ENCODE data around the gene OTOP3. TPM values are rescaled to one million over a fixed set of nuclear protein-coding genes. Genes with fewer than 3 reads are reported as not detected.
A peak's percentile ranks its signal among the peaks of the same experiment; 100 is the strongest.

The OTOP3 gene
- 10 to 100 TPM in 3 of 4 donors, 1 to 10 TPM in 1; 7.1 to 33.9 (median 24.0) TPM for total RNA-seq

GRCh38 chr17:74935585-74936469 lies at the start of gene OTOP3:
OTOP3 (plus strand) TSS chr17:74935898; CDS start chr17:74935922, 24 bp downstream.
- no peaks in the 10 kb centered on the region for H3K9me3 ChIP-seq
- 6% methylated on average over 9 of the region's 78 CpGs; no CpG with 5 or more reads in 1 of the 2 donors for WGBS, 2 donors
- peak within 1 kb of the TSS; percentile 30 to 55 (median 46) for H3K4me3 ChIP-seq
- intact Hi-C loops (cut with DNase I): no loop called here
- TF ChIP-seq CTCF (IDR thresholded peaks at IDR 0.05): no peak
- TF ChIP-seq POLR2A (IDR thresholded peaks at IDR 0.05): no peak
- H3K4me1 ChIP-seq: peaks cover 9 to 64% (median 15%) of the 10 kb centered on the region in 3 donors
- no peak for DNase-seq
- peaks cover 0 to 86% (median 12%) of the 10 kb centered on the region in 4 donors for H3K27me3 ChIP-seq
- H3K27ac ChIP-seq: peak within 1 kb of the TSS in 3 of 4 donors; percentile 62 to 78 (median 77)
- no peaks in the 10 kb centered on the region for H3K36me3 ChIP-seq

- Histone ChIP-seq H3K36me3 (no peaks in the 10 kb centered on the region), H3K9me3 (no peaks in the 10 kb centered on the region), H3K27me3 (peaks cover 0 to 41% (median 3%) of the 10 kb centered on the region in 4 donors), H3K4me1 (peaks cover 5 to 10% (median 5%) of the 10 kb centered on the region in 3 donors), H3K4me3 (no peak overlapping the region), H3K27ac (no peak overlapping the region)
- WGBS, 2 donors: 48 to 72% methylated on average over 8 to 10 of the region's 13 CpGs
- no peak for DNase-seq
- TF ChIP-seq POLR2A (IDR thresholded peaks at IDR 0.05) (no peak), CTCF (IDR thresholded peaks at IDR 0.05) (no peak)
- intact Hi-C loops (cut with DNase I): no loop called here
These were observed 47.2 kb upstream of the OTOP3 start for GRCh38 chr17:74888469-74888868.

GRCh38 chr17:74890554-74890953 lies 45.1 kb upstream of the OTOP3 start:
- H3K4me3 ChIP-seq: no peak overlapping the region
- intact Hi-C loops (cut with DNase I): no loop called here
- WGBS, 2 donors: 86 to 100% methylated on average over 5 to 7 of the region's 7 CpGs
- peaks cover 9 to 15% (median 10%) of the 10 kb centered on the region in 3 donors for H3K4me1 ChIP-seq
- H3K27ac ChIP-seq: no peak overlapping the region
- H3K27me3 ChIP-seq: peaks cover 0 to 61% (median 3%) of the 10 kb centered on the region in 4 donors
- TF ChIP-seq CTCF (IDR thresholded peaks at IDR 0.05): no peak
- TF ChIP-seq POLR2A (IDR thresholded peaks at IDR 0.05): no peak
- no peaks in the 10 kb centered on the region for H3K9me3 ChIP-seq
- H3K36me3 ChIP-seq: no peaks in the 10 kb centered on the region
- DNase-seq: no peak

- Histone ChIP-seq H3K4me1 (peaks cover 9 to 15% (median 10%) of the 10 kb centered on the region in 3 donors), H3K36me3 (no peaks in the 10 kb centered on the region), H3K4me3 (peak overlapping the region in 1 of 4 donors; percentile 65), H3K27me3 (peaks cover 0 to 71% (median 3%) of the 10 kb centered on the region in 4 donors), H3K9me3 (no peaks in the 10 kb centered on the region), H3K27ac (no peak overlapping the region)
- DNase-seq: no peak
- TF ChIP-seq POLR2A (IDR thresholded peaks at IDR 0.05) (no peak), CTCF (IDR thresholded peaks at IDR 0.05) (no peak)
- intact Hi-C loops (cut with DNase I): no loop called here
- WGBS, 2 donors: 67 to 68% methylated on average over 5 to 8 of the region's 20 CpGs
These were observed 43.5 kb upstream of the OTOP3 start for GRCh38 chr17:74892013-74892841.

Measured in esophagus squamous epithelium (tissue), 5 donors.